Stomach (tissue), 4 donors: ENCODE measurements around the gene RSPH6A.

Source experiments
- CTCF ChIP-seq, 7 experiments: fragments of 450-650 bp in 4 of 7; fragments of 200-600 bp in 3 of 7; sonication (generic) in 3 of 7; IDR thresholded peaks; one replicate each; pipeline ENCODE4 v1.5.1; 2016 to 2019; ENCODE audit warnings: antibody characterized with exemption in 7 of 7, control low read depth in 2 of 7, mild to moderate bottlenecking in 1 of 7
- POLR2A ChIP-seq, 4 donors: fragments of 450-650 bp; IDR thresholded peaks; one replicate each; pipeline ENCODE4 v1.6.1; 2016; ENCODE audit warnings: antibody characterized with exemption in 4 of 4, control low read depth in 2 of 4, mild to moderate bottlenecking in 1 of 4, moderate library complexity in 1 of 4

DNA sequence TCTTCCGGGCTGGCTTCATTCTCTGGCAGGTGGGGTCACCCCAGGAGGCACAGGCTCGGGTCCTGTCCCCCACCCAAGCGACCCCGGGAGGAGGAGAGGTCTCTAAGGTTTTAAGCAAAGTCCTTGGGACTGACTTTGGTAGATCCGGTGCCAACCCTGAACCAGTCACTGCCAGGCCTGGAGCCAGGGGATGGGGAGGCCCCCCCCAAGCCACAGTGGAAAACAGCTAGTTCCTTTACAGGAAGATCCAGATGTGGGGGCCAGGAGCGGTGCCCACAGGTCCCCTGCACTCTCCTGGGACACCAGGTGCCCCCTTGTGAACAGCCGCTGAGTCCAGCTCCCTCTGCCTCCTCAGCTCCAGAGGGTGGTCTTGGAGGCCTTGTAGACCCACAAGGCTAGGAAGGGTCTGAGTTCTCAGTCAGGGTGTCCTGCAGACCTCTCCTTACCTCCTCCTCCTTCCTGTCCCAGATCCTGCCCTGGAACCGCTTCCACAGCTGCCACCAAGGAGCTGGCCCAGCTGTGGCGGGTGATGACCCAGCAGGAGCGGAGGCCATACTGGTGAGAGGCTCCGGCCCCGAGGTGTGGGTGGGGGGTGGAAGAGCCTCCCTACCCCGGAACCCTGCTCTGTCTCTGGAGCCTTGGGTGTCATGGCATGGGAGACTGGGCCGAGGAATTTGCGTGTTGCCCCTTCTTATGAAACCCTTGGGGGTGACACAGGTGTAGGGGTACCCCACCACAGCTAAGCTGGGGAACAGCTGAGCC lies 52.1 kb downstream of the RSPH6A start:
- no peak for TF ChIP-seq CTCF (IDR thresholded peaks at IDR 0.05)
- no peak for TF ChIP-seq POLR2A (IDR thresholded peaks at IDR 0.05)
